Measurements from ENCODE around the gene OR6T1. TPM values are rescaled to one million over a fixed set of nuclear protein-coding genes. Genes with fewer than 3 reads are reported as not detected.

Gene OR6T1
- total RNA-seq, 1 donor from 2014 or later: not detected

DNA sequence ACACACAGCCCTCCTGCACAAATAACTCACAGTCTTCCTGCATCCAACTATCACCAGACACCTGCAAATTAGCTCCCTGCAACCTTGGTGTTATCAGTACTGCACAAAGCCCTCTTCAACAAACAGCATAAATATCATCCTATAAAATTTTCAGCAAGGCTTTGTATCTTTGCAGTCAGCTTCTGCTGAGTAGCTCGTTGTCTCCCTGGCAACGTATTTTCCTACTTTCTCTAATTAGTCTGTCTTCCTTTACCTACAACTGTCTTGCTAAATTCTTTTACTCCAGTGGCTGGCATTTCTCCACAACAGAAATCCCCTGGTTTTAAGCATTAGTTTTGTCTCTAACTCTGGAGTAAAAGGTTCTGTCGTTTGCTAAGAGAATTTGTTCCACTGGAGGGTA lies 37.8 kb downstream of the OR6T1 start:
- Mint-ChIP-seq H3K4me1 (no peaks in the 10 kb centered on the region), H3K9me3 (no peaks in the 10 kb centered on the region), H3K36me3 (no peaks in the 10 kb centered on the region), H3K4me3 (no peak overlapping the region), H3K27ac (no peak overlapping the region), H3K27me3 (ENCODE audit: low read depth) (peaks cover 9% of the 10 kb centered on the region)
- DNase-seq (ENCODE audit: low spot score in 2 of 2, unreplicated experiment in 2 of 2): no peak
- TF ChIP-seq, protein P1, sequence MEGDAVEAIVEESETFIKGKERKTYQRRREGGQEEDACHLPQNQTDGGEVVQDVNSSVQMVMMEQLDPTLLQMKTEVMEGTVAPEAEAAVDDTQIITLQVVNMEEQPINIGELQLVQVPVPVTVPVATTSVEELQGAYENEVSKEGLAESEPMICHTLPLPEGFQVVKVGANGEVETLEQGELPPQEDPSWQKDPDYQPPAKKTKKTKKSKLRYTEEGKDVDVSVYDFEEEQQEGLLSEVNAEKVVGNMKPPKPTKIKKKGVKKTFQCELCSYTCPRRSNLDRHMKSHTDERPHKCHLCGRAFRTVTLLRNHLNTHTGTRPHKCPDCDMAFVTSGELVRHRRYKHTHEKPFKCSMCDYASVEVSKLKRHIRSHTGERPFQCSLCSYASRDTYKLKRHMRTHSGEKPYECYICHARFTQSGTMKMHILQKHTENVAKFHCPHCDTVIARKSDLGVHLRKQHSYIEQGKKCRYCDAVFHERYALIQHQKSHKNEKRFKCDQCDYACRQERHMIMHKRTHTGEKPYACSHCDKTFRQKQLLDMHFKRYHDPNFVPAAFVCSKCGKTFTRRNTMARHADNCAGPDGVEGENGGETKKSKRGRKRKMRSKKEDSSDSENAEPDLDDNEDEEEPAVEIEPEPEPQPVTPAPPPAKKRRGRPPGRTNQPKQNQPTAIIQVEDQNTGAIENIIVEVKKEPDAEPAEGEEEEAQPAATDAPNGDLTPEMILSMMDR (IDR thresholded peaks at IDR 0.05; ENCODE audit: unreplicated experiment): no peak

DNA sequence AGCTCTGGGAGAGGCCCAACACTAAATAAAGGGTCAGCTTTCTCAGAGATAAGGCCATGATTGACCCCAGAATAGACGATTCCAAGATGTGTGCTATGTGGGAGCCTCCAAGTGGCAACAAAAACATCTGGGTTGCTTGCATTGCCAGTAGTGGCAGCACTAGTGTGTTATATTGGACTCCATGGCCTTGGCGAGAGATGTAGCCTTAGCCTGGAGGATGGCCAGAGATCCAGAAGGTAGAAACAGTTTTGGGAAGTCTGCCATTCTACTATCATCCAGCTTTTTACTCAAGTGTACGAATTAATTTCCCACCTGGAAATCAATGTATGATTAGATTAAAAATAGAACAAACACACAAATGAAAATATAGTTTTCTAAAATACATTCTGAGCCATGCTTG lies 38.7 kb downstream of the OR6T1 start:
- Mint-ChIP-seq H3K27ac (no peak overlapping the region), H3K36me3 (no peaks in the 10 kb centered on the region), H3K27me3 (ENCODE audit: low read depth) (peaks cover 9% of the 10 kb centered on the region), H3K4me3 (no peak overlapping the region), H3K9me3 (no peaks in the 10 kb centered on the region), H3K4me1 (no peaks in the 10 kb centered on the region)
- no peak for DNase-seq (ENCODE audit: low spot score in 2 of 2, unreplicated experiment in 2 of 2)
- TF ChIP-seq, protein P1 (IDR thresholded peaks at IDR 0.05; ENCODE audit: unreplicated experiment): no peak

DNA sequence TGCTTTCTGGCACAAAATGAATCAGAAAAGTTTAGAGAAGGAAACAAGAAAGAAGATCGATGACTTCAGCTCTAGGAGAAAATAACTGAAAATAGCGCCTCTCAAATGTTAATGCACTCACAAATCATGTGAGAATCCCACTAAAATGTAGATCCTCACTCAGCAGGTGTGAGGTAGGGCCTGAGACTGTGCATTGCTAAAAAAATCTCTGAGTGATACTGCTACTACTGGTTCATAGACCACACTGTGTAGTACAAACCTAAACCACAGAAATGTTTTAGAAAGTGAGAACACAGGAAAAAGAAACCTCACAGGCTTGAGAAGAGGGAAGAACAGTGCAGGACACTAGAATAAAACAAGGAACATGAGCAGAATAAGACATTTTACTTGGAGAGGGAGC lies 39.7 kb downstream of the OR6T1 start:
- H3K4me3 Mint-ChIP-seq: no peak overlapping the region
- H3K4me1 Mint-ChIP-seq: no peaks in the 10 kb centered on the region

DNA sequence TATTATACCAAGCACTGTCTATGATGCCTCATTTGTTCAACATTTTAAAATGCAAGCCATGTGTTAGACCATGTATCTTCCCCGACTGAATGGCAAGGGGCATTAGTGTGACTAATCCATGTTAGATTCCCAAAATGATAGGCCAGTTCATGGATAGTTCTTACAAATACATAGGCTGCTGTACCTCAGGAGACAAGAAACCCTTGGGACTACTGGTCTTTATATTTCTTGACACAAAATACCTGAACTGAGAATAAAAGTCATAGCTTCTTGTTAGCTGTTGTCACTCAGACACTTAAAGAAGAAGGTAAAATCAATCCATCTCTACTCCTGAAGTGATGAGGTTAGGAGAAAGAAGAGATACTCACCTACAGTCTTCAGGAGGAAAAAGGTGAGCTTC lies 41.8 kb downstream of the OR6T1 start, which contains the start of gene OR8D4:
Gene OR8D4, plus strand, starts transcription at position 301 of the 400 bp plus-strand sequence. CDS start 4,265 bp downstream, outside the sequence.
- H3K36me3 Mint-ChIP-seq: no peaks in the 10 kb centered on the region
- H3K9me3 Mint-ChIP-seq: no peaks in the 10 kb centered on the region
- H3K27ac Mint-ChIP-seq: no peak within 1 kb of the TSS
- no peak within 1 kb of the TSS for H3K4me3 Mint-ChIP-seq
- TF ChIP-seq, protein P1 (IDR thresholded peaks at IDR 0.05; ENCODE audit: unreplicated experiment): no peak
- no peak for DNase-seq (ENCODE audit: low spot score in 2 of 2, unreplicated experiment in 2 of 2)
- H3K4me1 Mint-ChIP-seq: no peaks in the 10 kb centered on the region
- H3K27me3 Mint-ChIP-seq (ENCODE audit: low read depth): peaks cover 7% of the 10 kb centered on the region

More for the DNA sequence above, 39.7 kb downstream of the OR6T1 start:
- TF ChIP-seq, protein P1 (IDR thresholded peaks at IDR 0.05; ENCODE audit: unreplicated experiment): no peak
- DNase-seq (ENCODE audit: low spot score in 2 of 2, unreplicated experiment in 2 of 2): no peak
- no peaks in the 10 kb centered on the region for H3K9me3 Mint-ChIP-seq
- H3K36me3 Mint-ChIP-seq: no peaks in the 10 kb centered on the region
- peaks cover 9% of the 10 kb centered on the region for H3K27me3 Mint-ChIP-seq (ENCODE audit: low read depth)
- H3K27ac Mint-ChIP-seq: no peak overlapping the region

DNA sequence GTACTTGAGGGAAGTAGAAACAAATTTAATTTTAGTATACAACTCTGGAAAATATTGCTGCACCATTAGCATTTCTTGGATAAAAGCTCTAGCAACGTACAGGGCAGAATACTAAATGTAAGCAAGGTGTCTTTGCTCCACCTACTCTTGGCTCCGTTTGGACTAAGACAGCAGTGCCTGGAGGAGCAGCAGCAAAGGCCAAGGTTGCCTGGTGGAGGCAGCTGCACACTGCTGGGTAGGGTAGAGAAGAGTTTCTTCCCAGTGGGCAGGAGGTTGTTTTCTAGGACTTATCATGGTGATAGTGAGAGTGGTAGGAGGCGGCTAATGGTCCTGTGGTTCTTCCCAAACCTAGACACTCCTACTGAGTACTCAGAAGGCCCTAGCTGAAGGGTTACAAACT lies 43.8 kb downstream of the OR6T1 start:
- DNase-seq (ENCODE audit: low spot score in 2 of 2, unreplicated experiment in 2 of 2): no peak
- H3K4me3 Mint-ChIP-seq: no peak overlapping the region
- no peaks in the 10 kb centered on the region for H3K36me3 Mint-ChIP-seq
- no peaks in the 10 kb centered on the region for H3K4me1 Mint-ChIP-seq
- H3K27ac Mint-ChIP-seq: no peak overlapping the region
- TF ChIP-seq, protein P1 (IDR thresholded peaks at IDR 0.05; ENCODE audit: unreplicated experiment): no peak
- no peaks in the 10 kb centered on the region for H3K9me3 Mint-ChIP-seq
- peaks cover 8% of the 10 kb centered on the region for H3K27me3 Mint-ChIP-seq (ENCODE audit: low read depth)

Other genes with a start within 250 kb of the OR6T1 start
- gene ZNF202, start 202.2 kb downstream of the OR6T1 start, total RNA-seq: 19.4 to 23.4 TPM (median 23.3 TPM) in 3 replicates
- not detected in 3 replicates for gene OR6X1, start 189.3 kb downstream of the OR6T1 start, total RNA-seq
- gene OR6M1, start 137.5 kb downstream of the OR6T1 start, total RNA-seq: not detected in 3 replicates
- gene TMEM225, start 58.2 kb downstream of the OR6T1 start, total RNA-seq: not detected in 3 replicates
- gene OR8D4, start 41.7 kb downstream of the OR6T1 start, total RNA-seq: 0.07 to 0.20 TPM (median 0.11 TPM) in 3 replicates
- not detected in 3 replicates for gene OR4D5, start 4.2 kb downstream of the OR6T1 start, total RNA-seq
- not detected in 3 replicates for gene OR10S1, start 33.9 kb upstream of the OR6T1 start, total RNA-seq
- not detected in 3 replicates for gene OR10G6, start 51.3 kb upstream of the OR6T1 start, total RNA-seq
- not detected in 3 replicates for gene OR10G4, start 69.2 kb upstream of the OR6T1 start, total RNA-seq
- gene OR10G9, start 79.2 kb upstream of the OR6T1 start, total RNA-seq: not detected in 3 replicates
- not detected in 3 replicates for gene OR10G8, start 83.0 kb upstream of the OR6T1 start, total RNA-seq
- not detected in 3 replicates for gene OR10G7, start 97.5 kb upstream of the OR6T1 start, total RNA-seq
- gene VWA5A, start 171.6 kb upstream of the OR6T1 start, total RNA-seq: 13.4 to 14.2 TPM (median 14.2 TPM) in 3 replicates
- not detected in 3 replicates for gene OR10D3, start 239.5 kb upstream of the OR6T1 start, total RNA-seq

Measured in mesothelial cell of epicardium (in vitro differentiated cells).